ENCODE measurements around the gene HOXD9.

Gene HOXD9

GRCh38 chr2:176105078-176105729 lies 17.3 kb upstream of the HOXD9 start:
- Histone ChIP-seq H3K9me2 (replicated peaks; ENCODE audit: low read depth, low read length) (no peaks in the 10 kb centered on the region), H3K4me2 (ENCODE audit: low read depth, low read length, poor library complexity, severe bottlenecking) (no peak overlapping the region), H3K36me3 (ENCODE audit: insufficient read depth, low read length) (no peaks in the 10 kb centered on the region), H3K79me2 (ENCODE audit: insufficient read depth, low read length) (no peaks in the 10 kb centered on the region), H3K27me3 (ENCODE audit: insufficient read depth, low read length, poor library complexity, severe bottlenecking) (peaks cover 3% of the 10 kb centered on the region), H3F3A (ENCODE audit: low read depth) (no peaks in the 10 kb centered on the region), H3K4me3 (ENCODE audit: low read length, poor library complexity, severe bottlenecking) (no peak overlapping the region), H3K9me3 (ENCODE audit: insufficient read depth, low read depth, low read length) (no peaks in the 10 kb centered on the region), H4K20me1 (ENCODE audit: insufficient read depth, low read length, poor library complexity, severe bottlenecking) (no peaks in the 10 kb centered on the region), H3K4me1 (ENCODE audit: insufficient read depth, low read length, poor library complexity, severe bottlenecking) (peaks cover 3% of the 10 kb centered on the region), H2AFZ (ENCODE audit: low read length) (no peak overlapping the region), H3K9ac (ENCODE audit: low read depth, low read length, poor library complexity, severe bottlenecking) (no peak overlapping the region)
- no peak for TF ChIP-seq CTCF (conservative IDR thresholded peaks at IDR 0.05; ENCODE audit: low read length)
- no peak for TF ChIP-seq EZH2phosphoT487 (IDR thresholded peaks at IDR 0.05; ENCODE audit: borderline replicate concordance)

- no peaks in the 10 kb centered on the region for H3K9me3 ChIP-seq (ENCODE audit: insufficient read depth, low read depth, low read length)
- no peak overlapping the region for H3K4me2 ChIP-seq (ENCODE audit: low read depth, low read length, poor library complexity, severe bottlenecking)
- no peak overlapping the region for H3K9ac ChIP-seq (ENCODE audit: low read depth, low read length, poor library complexity, severe bottlenecking)
- TF ChIP-seq EZH2phosphoT487 (IDR thresholded peaks at IDR 0.05; ENCODE audit: borderline replicate concordance) (no peak), CTCF (conservative IDR thresholded peaks at IDR 0.05; ENCODE audit: low read length) (no peak)
- H3K4me1 ChIP-seq (ENCODE audit: insufficient read depth, low read length, poor library complexity, severe bottlenecking) = peaks cover 3% of the 10 kb centered on the region
- H3K36me3 ChIP-seq (ENCODE audit: insufficient read depth, low read length) = no peaks in the 10 kb centered on the region
- H3K79me2 ChIP-seq (ENCODE audit: insufficient read depth, low read length) = no peaks in the 10 kb centered on the region
- peaks cover 4% of the 10 kb centered on the region for H3K27me3 ChIP-seq (ENCODE audit: insufficient read depth, low read length, poor library complexity, severe bottlenecking)
- no peaks in the 10 kb centered on the region for H3F3A ChIP-seq (ENCODE audit: low read depth)
- H2AFZ ChIP-seq (ENCODE audit: low read length) = no peak overlapping the region
- H3K4me3 ChIP-seq (ENCODE audit: low read length, poor library complexity, severe bottlenecking) = no peak overlapping the region
- H4K20me1 ChIP-seq (ENCODE audit: insufficient read depth, low read length, poor library complexity, severe bottlenecking) = no peaks in the 10 kb centered on the region
- no peaks in the 10 kb centered on the region for H3K9me2 ChIP-seq (replicated peaks; ENCODE audit: low read depth, low read length)
Observed at GRCh38 chr2:176105730-176106580, 16.6 kb upstream of the HOXD9 start.

- Histone ChIP-seq H3K4me1 (ENCODE audit: insufficient read depth, low read length, poor library complexity, severe bottlenecking) (peaks cover 3% of the 10 kb centered on the region), H3K9me3 (ENCODE audit: insufficient read depth, low read depth, low read length) (no peaks in the 10 kb centered on the region), H3K9ac (ENCODE audit: low read depth, low read length, poor library complexity, severe bottlenecking) (no peak within 1 kb of the TSS), H3K27me3 (ENCODE audit: insufficient read depth, low read length, poor library complexity, severe bottlenecking) (peaks cover 7% of the 10 kb centered on the region), H3K36me3 (ENCODE audit: insufficient read depth, low read length) (no peaks in the 10 kb centered on the region), H3K4me2 (ENCODE audit: low read depth, low read length, poor library complexity, severe bottlenecking) (no peak within 1 kb of the TSS), H3K79me2 (ENCODE audit: insufficient read depth, low read length) (no peaks in the 10 kb centered on the region), H3K4me3 (ENCODE audit: low read length, poor library complexity, severe bottlenecking) (no peak within 1 kb of the TSS), H3F3A (ENCODE audit: low read depth) (no peaks in the 10 kb centered on the region), H4K20me1 (ENCODE audit: insufficient read depth, low read length, poor library complexity, severe bottlenecking) (no peaks in the 10 kb centered on the region), H3K9me2 (replicated peaks; ENCODE audit: low read depth, low read length) (no peaks in the 10 kb centered on the region), H2AFZ (ENCODE audit: low read length) (no peak within 1 kb of the TSS)
- no peak for TF ChIP-seq CTCF (conservative IDR thresholded peaks at IDR 0.05; ENCODE audit: low read length)
- no peak for TF ChIP-seq EZH2phosphoT487 (IDR thresholded peaks at IDR 0.05; ENCODE audit: borderline replicate concordance)
Observed at GRCh38 chr2:176106581-176107539, 15.7 kb upstream of the HOXD9 start, which contains the start of gene HOXD11. Gene HOXD11, plus strand, starts transcription at chr2:176107280. Its CDS starts 76 bp downstream, at chr2:176107356.

All from Loucy (cell line).